CD4-positive, CD25-positive, alpha-beta regulatory T cell (primary cell): ENCODE results near the gene KIAA0825. TPM values are rescaled to one million over a fixed set of nuclear protein-coding genes. Genes with fewer than 3 reads are reported as not detected.
"Not testable (repeated sequence)": the region's sequence is repeated elsewhere in the genome, so short reads cannot be mapped to it uniquely, and the experiment has no call there.

Experiments
- ATAC-seq, 2 donors: fragments of 150-1000 bp; cut with Tn5 transposase; one replicate each; pipeline ENCODE4 v1.10.0; 2021; ENCODE audit warnings: low read depth in 2 of 2, moderate number of reproducible peaks in 2 of 2, moderate library complexity in 1 of 2
- DNase-seq, 3 donors: peaks; one replicate each; pipeline versions ENCODE4 v3.0.0 to v3.0.0-alpha.2; 2012 to 2022; ENCODE audit warnings: mixed read lengths in 1 of 3
- H3K27ac ChIP-seq: one replicate; pipeline ENCODE4 v1.7.0; 2013; ENCODE audit warnings: mild to moderate bottlenecking, low read length; ENCODE audit not compliant: insufficient read depth, poor library complexity, severe bottlenecking
- H3K27me3 ChIP-seq: one replicate; pipeline ENCODE4 v1.7.0; 2013; ENCODE audit warnings: low read length; ENCODE audit not compliant: control insufficient read depth, insufficient read depth
- H3K36me3 ChIP-seq: one replicate; pipeline ENCODE4 v1.7.0; 2013; ENCODE audit warnings: mild to moderate bottlenecking, low read length, moderate library complexity; ENCODE audit not compliant: control insufficient read depth, insufficient read depth
- H3K4me1 ChIP-seq: 2 replicates; pipeline ENCODE4 v1.7.0; 2013; ENCODE audit warnings: mild to moderate bottlenecking, low read length; ENCODE audit not compliant: insufficient read depth, control insufficient read depth, poor library complexity, severe bottlenecking
- H3K4me3 ChIP-seq: one replicate; pipeline ENCODE4 v1.7.0; 2013; ENCODE audit warnings: low read depth, mild to moderate bottlenecking, low read length, moderate library complexity
- H3K9me3 ChIP-seq, 2 experiments: 1 replicate in 1 of 2; 2 replicates in 1 of 2; pipeline ENCODE4 v1.7.0; 2013; ENCODE audit warnings: low read length in 2 of 2, mild to moderate bottlenecking in 1 of 2, moderate library complexity in 1 of 2; ENCODE audit not compliant: control insufficient read depth in 2 of 2
- H3K27ac Mint-ChIP-seq, 3 donors: one replicate each; pipeline ENCODE4 v1.8.0; 2020 to 2022; ENCODE audit warnings: mild to moderate bottlenecking in 3 of 3, mixed read lengths in 3 of 3, moderate library complexity in 2 of 3
- H3K27me3 Mint-ChIP-seq: one replicate; pipeline ENCODE4 v1.8.0; 2022; ENCODE audit warnings: mild to moderate bottlenecking, mixed read lengths
- H3K36me3 Mint-ChIP-seq: one replicate; pipeline ENCODE4 v1.8.0; 2020; ENCODE audit warnings: mixed read lengths
- H3K4me1 Mint-ChIP-seq, 4 donors: one replicate each; pipeline ENCODE4 v1.8.0; 2020 to 2022; ENCODE audit warnings: mixed read lengths in 4 of 4, mild to moderate bottlenecking in 1 of 4
- H3K4me3 Mint-ChIP-seq, 4 donors: one replicate each; pipeline ENCODE4 v1.8.0; 2020 to 2022; ENCODE audit warnings: mild to moderate bottlenecking in 4 of 4, mixed read lengths in 4 of 4, moderate library complexity in 3 of 4
- H3K9me3 Mint-ChIP-seq, 7 donors: one replicate each; pipeline ENCODE4 v1.8.0; 2020 to 2022; ENCODE audit warnings: mixed read lengths in 7 of 7, mild to moderate bottlenecking in 3 of 7, moderate library complexity in 2 of 7
- polyA plus RNA-seq, 4 donors: library from polyadenylated mRNA; unstranded; fragments of 300-500 nt; fragmentation: Illumina TruSeq; gene quantifications; one replicate each; pipeline ENCODE4 v1.2.3, GENCODE V29; 2021
- total RNA-seq: library from RNA; stranded (reverse); gene quantifications from one replicate; pipeline ENCODE4 v1.2.3, GENCODE V29; 2022

Gene KIAA0825
- total and polyA plus RNA-seq, 5 donors from 2014 or later = 0.42 to 4.6 (median 1.3) TPM

DNA sequence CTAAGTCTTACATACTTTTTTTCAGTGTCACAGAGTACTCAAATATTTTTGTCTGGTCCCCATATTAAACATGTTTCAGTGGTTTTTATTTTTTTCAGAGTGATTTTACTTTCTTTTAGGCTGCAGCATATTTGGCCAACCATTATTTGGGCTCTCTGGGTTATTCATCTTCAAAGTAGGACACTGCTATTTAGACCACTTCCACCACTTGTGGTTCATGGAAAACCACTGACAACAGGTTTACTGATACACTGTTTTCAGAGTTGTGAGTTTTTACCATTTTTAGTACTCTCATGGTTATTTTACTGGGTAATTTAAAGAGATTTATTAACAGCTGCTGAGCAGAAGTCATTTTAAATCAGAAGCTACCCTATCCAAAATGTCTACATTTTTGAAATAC lies 437.6 kb downstream of the KIAA0825 start:
- Mint-ChIP-seq H3K36me3 (no peaks in the 10 kb centered on the region), H3K27ac (no peak overlapping the region), H3K27me3 (peaks cover 4% of the 10 kb centered on the region), H3K4me1 (no peaks in the 10 kb centered on the region), H3K4me3 (no peak overlapping the region), H3K9me3 (no peaks in the 10 kb centered on the region)
- ATAC-seq (no peak), DNase-seq (no peak)
- Histone ChIP-seq H3K4me1 (no peaks in the 10 kb centered on the region), H3K4me3 (no peak overlapping the region), H3K27ac (no peak overlapping the region), H3K9me3 (no peaks in the 10 kb centered on the region), H3K27me3 (peaks cover 2% of the 10 kb centered on the region), H3K36me3 (no peaks in the 10 kb centered on the region)

DNA sequence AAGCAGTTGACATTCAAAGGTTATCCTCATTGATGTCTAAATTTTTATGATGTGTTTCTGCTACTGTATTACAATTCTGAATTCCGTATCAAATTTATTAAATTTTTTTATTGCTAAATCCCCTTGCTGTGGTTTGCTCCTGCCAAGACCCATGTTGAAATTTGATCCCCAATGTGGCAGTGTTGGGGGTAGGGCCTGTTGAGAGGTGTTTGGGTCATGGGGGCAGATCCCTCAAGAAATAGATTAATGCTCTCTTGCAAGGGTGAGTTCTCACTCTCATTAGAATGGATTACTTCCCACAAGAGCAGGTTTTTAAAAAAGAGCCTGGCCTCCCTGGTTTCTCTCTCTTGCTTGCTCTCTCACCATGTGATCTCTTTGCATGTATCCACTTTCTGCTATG lies 442.5 kb downstream of the KIAA0825 start:
- H3K4me3 ChIP-seq = no peak overlapping the region
- no peaks in the 10 kb centered on the region for H3K36me3 Mint-ChIP-seq
- no peaks in the 10 kb centered on the region for H3K4me1 ChIP-seq
- H3K9me3 ChIP-seq = no peaks in the 10 kb centered on the region
- no peaks in the 10 kb centered on the region for H3K27me3 Mint-ChIP-seq
- no peak overlapping the region for H3K27ac ChIP-seq
- H3K4me1 Mint-ChIP-seq = no peaks in the 10 kb centered on the region
- no peak for ATAC-seq
- H3K4me3 Mint-ChIP-seq = no peak overlapping the region
- no peak for DNase-seq
- no peaks in the 10 kb centered on the region for H3K36me3 ChIP-seq
- no peaks in the 10 kb centered on the region for H3K27me3 ChIP-seq
- H3K27ac Mint-ChIP-seq = no peak overlapping the region
- peaks cover 0 to 3% (median 0%) of the 10 kb centered on the region in 7 donors for H3K9me3 Mint-ChIP-seq

GRCh38 chr5:94174748-94175411 lies 443.5 kb downstream of the KIAA0825 start:
- H3K4me1 Mint-ChIP-seq = no peaks in the 10 kb centered on the region
- no peak overlapping the region for H3K4me3 ChIP-seq
- no peak overlapping the region for H3K27ac Mint-ChIP-seq
- H3K4me3 Mint-ChIP-seq = no peak overlapping the region
- peaks cover 0 to 3% (median 0%) of the 10 kb centered on the region in 7 donors for H3K9me3 Mint-ChIP-seq
- ATAC-seq = no peak
- no peaks in the 10 kb centered on the region for H3K36me3 Mint-ChIP-seq
- no peaks in the 10 kb centered on the region for H3K9me3 ChIP-seq
- no peak overlapping the region for H3K27ac ChIP-seq
- no peaks in the 10 kb centered on the region for H3K27me3 Mint-ChIP-seq
- no peaks in the 10 kb centered on the region for H3K36me3 ChIP-seq
- no peaks in the 10 kb centered on the region for H3K27me3 ChIP-seq
- DNase-seq = no peak
- H3K4me1 ChIP-seq = no peaks in the 10 kb centered on the region

DNA sequence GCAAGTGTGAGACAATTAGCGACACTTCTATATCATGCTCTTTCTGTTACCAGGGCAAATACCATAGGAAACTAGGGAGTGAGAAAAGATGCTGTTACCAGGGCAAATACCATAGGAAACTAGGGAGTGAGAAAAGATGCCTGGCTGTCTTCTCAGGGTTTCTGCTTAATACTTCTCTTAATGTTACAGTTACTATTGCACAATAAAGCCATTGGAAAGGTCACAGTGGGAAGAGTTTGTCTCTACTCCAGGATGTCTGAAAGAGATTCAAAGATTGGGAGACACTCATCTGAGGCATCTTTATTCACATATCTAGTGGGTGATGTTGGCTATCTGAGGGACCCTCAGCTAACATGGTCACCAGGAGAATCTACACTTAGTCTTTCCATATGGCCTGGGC lies 445.3 kb downstream of the KIAA0825 start:
- no peaks in the 10 kb centered on the region for H3K27me3 ChIP-seq
- H3K9me3 ChIP-seq = no peaks in the 10 kb centered on the region
- H3K27ac ChIP-seq = no peak overlapping the region
- no peak for ATAC-seq
- Mint-ChIP-seq H3K27me3 (no peaks in the 10 kb centered on the region), H3K9me3 (peaks cover 0 to 3% (median 0%) of the 10 kb centered on the region in 7 donors), H3K36me3 (no peaks in the 10 kb centered on the region), H3K4me3 (no peak overlapping the region), H3K27ac (no peak overlapping the region), H3K4me1 (no peaks in the 10 kb centered on the region)
- no peak overlapping the region for H3K4me3 ChIP-seq
- no peaks in the 10 kb centered on the region for H3K4me1 ChIP-seq
- no peak for DNase-seq
- H3K36me3 ChIP-seq = no peaks in the 10 kb centered on the region

GRCh38 chr5:94171070-94171469 lies 447.3 kb downstream of the KIAA0825 start:
- H3K36me3 ChIP-seq, H3K27me3 ChIP-seq, H3K9me3 Mint-ChIP-seq, H3K4me1 ChIP-seq, H3K4me3 ChIP-seq, H3K36me3 Mint-ChIP-seq, ATAC-seq, DNase-seq, H3K27me3 Mint-ChIP-seq, H3K4me3 Mint-ChIP-seq, H3K4me1 Mint-ChIP-seq, H3K27ac ChIP-seq, H3K9me3 ChIP-seq, H3K27ac Mint-ChIP-seq: not testable (repeated sequence)

- not testable (repeated sequence) for H3K9me3 Mint-ChIP-seq, DNase-seq, H3K27me3 ChIP-seq, H3K27ac ChIP-seq, H3K36me3 Mint-ChIP-seq, H3K27me3 Mint-ChIP-seq, H3K4me1 ChIP-seq, H3K9me3 ChIP-seq, H3K4me3 ChIP-seq, H3K4me1 Mint-ChIP-seq, H3K4me3 Mint-ChIP-seq, H3K27ac Mint-ChIP-seq, ATAC-seq, H3K36me3 ChIP-seq
Measured at GRCh38 chr5:94170158-94170557, 448.2 kb downstream of the KIAA0825 start.

DNA sequence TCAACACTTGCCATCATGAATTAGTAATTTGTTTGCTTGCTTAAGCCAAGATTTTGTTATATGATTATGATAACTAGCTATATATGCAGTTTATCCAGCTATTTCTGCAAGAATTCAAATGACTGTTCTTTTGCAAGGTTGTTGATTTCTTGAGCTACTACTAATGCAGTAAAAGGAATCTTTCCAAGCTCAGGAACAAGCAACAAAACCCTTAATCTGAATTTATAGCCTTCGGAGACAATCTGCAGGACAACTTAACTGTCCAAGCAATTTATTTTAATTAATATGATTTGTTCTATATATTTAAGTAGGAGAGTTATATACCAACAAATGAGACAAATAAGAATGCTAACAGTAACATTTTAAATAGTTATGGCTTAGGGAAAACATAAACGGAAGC lies 450.3 kb downstream of the KIAA0825 start:
- Mint-ChIP-seq H3K4me1 (no peaks in the 10 kb centered on the region), H3K27me3 (peaks cover 7% of the 10 kb centered on the region), H3K36me3 (no peaks in the 10 kb centered on the region), H3K27ac (no peak overlapping the region), H3K9me3 (peaks cover 0 to 5% (median 0%) of the 10 kb centered on the region in 7 donors), H3K4me3 (no peak overlapping the region)
- ATAC-seq (no peak), DNase-seq (no peak)
- no peak overlapping the region for H3K4me3 ChIP-seq
- H3K27ac ChIP-seq = no peak overlapping the region
- no peaks in the 10 kb centered on the region for H3K36me3 ChIP-seq
- H3K4me1 ChIP-seq = no peaks in the 10 kb centered on the region
- no peaks in the 10 kb centered on the region for H3K27me3 ChIP-seq
- no peaks in the 10 kb centered on the region for H3K9me3 ChIP-seq

DNA sequence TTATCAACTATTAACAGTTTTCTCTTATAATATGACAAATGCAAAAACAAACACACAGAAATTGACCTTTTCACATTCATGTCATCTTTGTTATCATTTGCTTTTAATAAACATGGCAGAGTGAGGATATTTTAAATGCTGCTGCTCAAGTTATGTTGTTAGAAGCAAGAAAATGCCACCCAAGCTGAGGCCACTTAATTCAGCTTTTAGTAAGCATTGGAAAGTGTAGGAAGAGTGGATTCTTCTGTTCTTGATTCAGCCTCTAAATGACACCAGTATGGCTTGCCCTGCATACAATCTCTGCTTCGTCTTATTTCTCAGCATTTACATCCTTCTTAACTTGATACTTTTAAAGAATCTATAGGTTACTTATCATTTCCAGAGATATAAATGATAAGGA lies 456.6 kb downstream of the KIAA0825 start:
- Histone ChIP-seq H3K27ac (no peak overlapping the region), H3K27me3 (no peaks in the 10 kb centered on the region), H3K36me3 (no peaks in the 10 kb centered on the region), H3K4me1 (no peaks in the 10 kb centered on the region), H3K9me3 (no peaks in the 10 kb centered on the region), H3K4me3 (no peak overlapping the region)
- no peak for DNase-seq
- peaks cover 0 to under 1% (median 0%) of the 10 kb centered on the region in 7 donors for H3K9me3 Mint-ChIP-seq
- no peak overlapping the region for H3K4me3 Mint-ChIP-seq
- no peak for ATAC-seq
- no peaks in the 10 kb centered on the region for H3K4me1 Mint-ChIP-seq
- no peak overlapping the region for H3K27ac Mint-ChIP-seq
- no peaks in the 10 kb centered on the region for H3K36me3 Mint-ChIP-seq
- H3K27me3 Mint-ChIP-seq = peaks cover 7% of the 10 kb centered on the region
